AG09309 (cell line): ENCODE measurements around the gene MAP3K2.

Experiments used
- DNase-seq: peaks from one replicate; pipeline ENCODE4 v3.0.0-alpha.2; 2010; ENCODE audit warnings: low read depth
- H3K4me3 ChIP-seq: 2 replicates; pipeline ENCODE4 v1.5.1; 2011; ENCODE audit warnings: mild to moderate bottlenecking, low read depth, low read length, moderate library complexity; ENCODE audit not compliant: control insufficient read depth
- CTCF ChIP-seq: IDR thresholded peaks from 2 replicates; pipeline ENCODE4 v1.5.1; 2011; ENCODE audit warnings: mild to moderate bottlenecking, low read depth, low read length, inconsistent platforms; ENCODE audit not compliant: insufficient read depth, control insufficient read depth; ENCODE audit errors: missing control alignments

Gene MAP3K2

GRCh38 chr2:127280693-127281092, 107.1 kb downstream of the MAP3K2 start:
- no peak for TF ChIP-seq CTCF
- H3K4me3 ChIP-seq: no peak overlapping the region
- no peak for DNase-seq

- TF ChIP-seq CTCF: no peak
- no peak overlapping the region for H3K4me3 ChIP-seq
- no peak for DNase-seq
Measured at GRCh38 chr2:127279781-127280180, 108.0 kb downstream of the MAP3K2 start.

GRCh38 chr2:127278959-127279358, 108.8 kb downstream of the MAP3K2 start:
- no peak overlapping the region for H3K4me3 ChIP-seq
- no peak for DNase-seq
- no peak for TF ChIP-seq CTCF

- H3K4me3 ChIP-seq: no peak overlapping the region
- TF ChIP-seq CTCF: no peak
Measured at GRCh38 chr2:127277028-127277427, 110.7 kb downstream of the MAP3K2 start.

GRCh38 chr2:127275789-127276188, 112.0 kb downstream of the MAP3K2 start:
- no peak for DNase-seq
- TF ChIP-seq CTCF: no peak
- H3K4me3 ChIP-seq: no peak overlapping the region

More at GRCh38 chr2:127277028-127277427, 110.7 kb downstream of the MAP3K2 start:
- DNase-seq: no peak

GRCh38 chr2:127275356-127275755, 112.4 kb downstream of the MAP3K2 start:
- H3K4me3 ChIP-seq: no peak overlapping the region
- TF ChIP-seq CTCF: no peak
- DNase-seq: no peak

GRCh38 chr2:127270663-127271062, 117.1 kb downstream of the MAP3K2 start:
- DNase-seq: no peak
- no peak overlapping the region for H3K4me3 ChIP-seq
- no peak for TF ChIP-seq CTCF
